SU-DHL-6 (cell line): ENCODE results near the gene RERGL.

Source experiments
- CTCF ChIP-seq: fragments of 200-600 bp; sonication (generic); IDR thresholded peaks from one replicate; pipeline ENCODE4 v1.5.1; 2017; ENCODE audit warnings: antibody characterized with exemption, mild to moderate bottlenecking, low read length, moderate library complexity; ENCODE audit not compliant: insufficient read depth, poor library complexity, severe bottlenecking
- EZH2phosphoT487 ChIP-seq: fragments of 200-600 bp; sonication (generic), shearing (Covaris generic); conservative IDR thresholded peaks from 2 replicates; pipeline ENCODE4 v1.6.1; 2018; ENCODE audit warnings: mild to moderate bottlenecking, antibody characterized with exemption, low read length, moderate library complexity, mixed read lengths

- TF ChIP-seq CTCF (no peak), EZH2phosphoT487 (no peak)
Measured at GRCh38 chr12:18090093-18090492, at the start of gene RERGL.
